ENCODE data around the gene MACROD2.

Gene MACROD2

DNA sequence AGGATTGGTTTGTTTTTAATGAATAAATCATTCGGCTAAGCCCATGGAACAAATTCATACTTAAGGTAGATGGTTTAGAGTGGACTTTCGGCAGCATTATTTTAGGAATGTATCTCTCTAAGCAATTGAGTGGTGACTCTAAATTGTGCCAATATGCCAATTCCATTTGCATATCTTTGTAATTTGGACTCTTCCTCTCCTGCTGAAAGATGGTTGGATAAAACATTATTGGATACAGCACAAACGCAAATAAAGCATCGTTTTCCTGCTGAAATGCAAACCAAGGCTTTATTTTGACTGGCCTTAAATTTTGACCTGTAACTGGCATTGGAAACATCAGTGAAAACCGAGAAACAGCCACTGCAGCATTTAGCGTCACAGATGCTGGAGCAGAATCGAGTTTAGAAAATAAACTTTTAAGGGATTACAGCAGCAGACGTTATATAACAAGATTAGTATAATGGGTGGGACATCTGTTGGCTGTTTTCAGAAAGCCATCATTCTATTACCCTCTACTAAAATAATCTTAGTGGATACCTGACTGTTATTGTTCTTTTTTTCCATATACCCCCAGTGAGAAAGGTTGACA is 1852.0 kb downstream of the MACROD2 start (continued):
- TF ChIP-seq ZNF596 (tag by site-specific recombination; IDR thresholded peaks at IDR 0.05) (no peak), ZNF16 (tag by site-specific recombination; IDR thresholded peaks at IDR 0.05; ENCODE audit: low read depth) (no peak), GFI1B (tag by site-specific recombination; IDR thresholded peaks at IDR 0.05) (no peak), ZIC2 (tag by site-specific recombination; IDR thresholded peaks at IDR 0.05) (no peak)
- TF ChIP-seq, protein P1, sequence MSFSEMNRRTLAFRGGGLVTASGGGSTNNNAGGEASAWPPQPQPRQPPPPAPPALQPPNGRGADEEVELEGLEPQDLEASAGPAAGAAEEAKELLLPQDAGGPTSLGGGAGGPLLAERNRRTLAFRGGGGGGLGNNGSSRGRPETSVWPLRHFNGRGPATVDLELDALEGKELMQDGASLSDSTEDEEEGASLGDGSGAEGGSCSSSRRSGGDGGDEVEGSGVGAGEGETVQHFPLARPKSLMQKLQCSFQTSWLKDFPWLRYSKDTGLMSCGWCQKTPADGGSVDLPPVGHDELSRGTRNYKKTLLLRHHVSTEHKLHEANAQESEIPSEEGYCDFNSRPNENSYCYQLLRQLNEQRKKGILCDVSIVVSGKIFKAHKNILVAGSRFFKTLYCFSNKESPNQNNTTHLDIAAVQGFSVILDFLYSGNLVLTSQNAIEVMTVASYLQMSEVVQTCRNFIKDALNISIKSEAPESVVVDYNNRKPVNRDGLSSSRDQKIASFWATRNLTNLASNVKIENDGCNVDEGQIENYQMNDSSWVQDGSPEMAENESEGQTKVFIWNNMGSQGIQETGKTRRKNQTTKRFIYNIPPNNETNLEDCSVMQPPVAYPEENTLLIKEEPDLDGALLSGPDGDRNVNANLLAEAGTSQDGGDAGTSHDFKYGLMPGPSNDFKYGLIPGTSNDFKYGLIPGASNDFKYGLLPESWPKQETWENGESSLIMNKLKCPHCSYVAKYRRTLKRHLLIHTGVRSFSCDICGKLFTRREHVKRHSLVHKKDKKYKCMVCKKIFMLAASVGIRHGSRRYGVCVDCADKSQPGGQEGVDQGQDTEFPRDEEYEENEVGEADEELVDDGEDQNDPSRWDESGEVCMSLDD (tag by site-specific recombination; IDR thresholded peaks at IDR 0.05) = no peak

DNA sequence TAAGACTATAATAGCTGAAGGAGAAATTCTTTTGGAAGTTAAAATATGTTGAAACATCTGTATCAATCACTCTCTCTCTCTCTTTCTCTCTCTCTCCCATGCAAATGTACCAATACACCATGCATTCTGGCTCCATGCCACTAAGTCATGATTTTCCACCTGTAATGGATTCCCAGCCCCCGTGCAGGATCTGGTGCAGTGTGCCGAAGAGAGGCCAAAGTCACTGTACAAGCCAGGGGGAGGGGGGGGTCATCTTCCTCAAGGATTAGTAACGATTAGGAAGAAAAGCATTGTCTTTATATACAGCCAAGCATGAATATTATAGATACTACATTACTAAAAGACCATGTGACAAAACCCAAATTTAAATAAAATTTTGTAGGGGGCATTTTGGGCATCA is 1852.8 kb downstream of the MACROD2 start:
- Histone ChIP-seq H3K27ac (ENCODE audit: extremely low read depth, low read depth, low read length) (no peak overlapping the region), H3K9me3 (ENCODE audit: control insufficient read depth, insufficient read depth, low read depth, low read length) (no peaks in the 10 kb centered on the region), H3K4me1 (ENCODE audit: control insufficient read depth, insufficient read depth, low read length) (no peaks in the 10 kb centered on the region), H3K4me3 (ENCODE audit: low read depth, low read length) (no peak overlapping the region), H3K36me3 (ENCODE audit: control insufficient read depth in 2 of 2, insufficient read depth in 1 of 2, low read length in 2 of 2) (no peaks in the 10 kb centered on the region)
- ChIA-PET CTCF (interaction anchor here (0.6 kb wide), 1 partner anchor 435 kb away, joined by 5 read pairs; no protein-coding TSS in a partner anchor), POLR2A (no interaction called here)
- TF ChIP-seq KLF10 (tag by site-specific recombination; IDR thresholded peaks at IDR 0.05) (no peak), ZNF37A (tag by site-specific recombination; IDR thresholded peaks at IDR 0.05) (no peak), ZXDB (tag by site-specific recombination; IDR thresholded peaks at IDR 0.05) (no peak), HOXD13 (CRISPR knock-in tag; IDR thresholded peaks at IDR 0.05; ENCODE audit: borderline replicate concordance) (no peak), ZBTB26 (tag by site-specific recombination; optimal IDR thresholded peaks at IDR 0.05) (no peak), REST (tag by site-specific recombination; IDR thresholded peaks at IDR 0.05) (no peak), INSM2 (tag by site-specific recombination; IDR thresholded peaks at IDR 0.05) (no peak), ZNF658 (tag by site-specific recombination; IDR thresholded peaks at IDR 0.05) (no peak), ZNF837 (tag by site-specific recombination; IDR thresholded peaks at IDR 0.05) (no peak), ZNF548 (tag by site-specific recombination; IDR thresholded peaks at IDR 0.05) (no peak)
- TF ChIP-seq, protein P1 (tag by site-specific recombination; IDR thresholded peaks at IDR 0.05) = no peak
- TF ChIP-seq, protein P2, sequence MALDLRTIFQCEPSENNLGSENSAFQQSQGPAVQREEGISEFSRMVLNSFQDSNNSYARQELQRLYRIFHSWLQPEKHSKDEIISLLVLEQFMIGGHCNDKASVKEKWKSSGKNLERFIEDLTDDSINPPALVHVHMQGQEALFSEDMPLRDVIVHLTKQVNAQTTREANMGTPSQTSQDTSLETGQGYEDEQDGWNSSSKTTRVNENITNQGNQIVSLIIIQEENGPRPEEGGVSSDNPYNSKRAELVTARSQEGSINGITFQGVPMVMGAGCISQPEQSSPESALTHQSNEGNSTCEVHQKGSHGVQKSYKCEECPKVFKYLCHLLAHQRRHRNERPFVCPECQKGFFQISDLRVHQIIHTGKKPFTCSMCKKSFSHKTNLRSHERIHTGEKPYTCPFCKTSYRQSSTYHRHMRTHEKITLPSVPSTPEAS (tag by site-specific recombination; IDR thresholded peaks at IDR 0.05) = no peak
- TF ChIP-seq, protein P3, sequence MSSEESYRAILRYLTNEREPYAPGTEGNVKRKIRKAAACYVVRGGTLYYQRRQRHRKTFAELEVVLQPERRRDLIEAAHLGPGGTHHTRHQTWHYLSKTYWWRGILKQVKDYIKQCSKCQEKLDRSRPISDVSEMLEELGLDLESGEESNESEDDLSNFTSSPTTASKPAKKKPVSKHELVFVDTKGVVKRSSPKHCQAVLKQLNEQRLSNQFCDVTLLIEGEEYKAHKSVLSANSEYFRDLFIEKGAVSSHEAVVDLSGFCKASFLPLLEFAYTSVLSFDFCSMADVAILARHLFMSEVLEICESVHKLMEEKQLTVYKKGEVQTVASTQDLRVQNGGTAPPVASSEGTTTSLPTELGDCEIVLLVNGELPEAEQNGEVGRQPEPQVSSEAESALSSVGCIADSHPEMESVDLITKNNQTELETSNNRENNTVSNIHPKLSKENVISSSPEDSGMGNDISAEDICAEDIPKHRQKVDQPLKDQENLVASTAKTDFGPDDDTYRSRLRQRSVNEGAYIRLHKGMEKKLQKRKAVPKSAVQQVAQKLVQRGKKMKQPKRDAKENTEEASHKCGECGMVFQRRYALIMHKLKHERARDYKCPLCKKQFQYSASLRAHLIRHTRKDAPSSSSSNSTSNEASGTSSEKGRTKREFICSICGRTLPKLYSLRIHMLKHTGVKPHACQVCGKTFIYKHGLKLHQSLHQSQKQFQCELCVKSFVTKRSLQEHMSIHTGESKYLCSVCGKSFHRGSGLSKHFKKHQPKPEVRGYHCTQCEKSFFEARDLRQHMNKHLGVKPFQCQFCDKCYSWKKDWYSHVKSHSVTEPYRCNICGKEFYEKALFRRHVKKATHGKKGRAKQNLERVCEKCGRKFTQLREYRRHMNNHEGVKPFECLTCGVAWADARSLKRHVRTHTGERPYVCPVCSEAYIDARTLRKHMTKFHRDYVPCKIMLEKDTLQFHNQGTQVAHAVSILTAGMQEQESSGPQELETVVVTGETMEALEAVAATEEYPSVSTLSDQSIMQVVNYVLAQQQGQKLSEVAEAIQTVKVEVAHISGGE (tag by site-specific recombination; conservative IDR thresholded peaks at IDR 0.05; ENCODE audit: low read depth) = no peak
